Kidney capillary endothelial cell (primary cell): ENCODE data around the gene EXOSC10.

ENCODE experiments used
- DNase-seq: peaks from one replicate; pipeline ENCODE4 v3.0.0-alpha.2; 2018; ENCODE audit warnings: low spot score

Gene EXOSC10

DNA sequence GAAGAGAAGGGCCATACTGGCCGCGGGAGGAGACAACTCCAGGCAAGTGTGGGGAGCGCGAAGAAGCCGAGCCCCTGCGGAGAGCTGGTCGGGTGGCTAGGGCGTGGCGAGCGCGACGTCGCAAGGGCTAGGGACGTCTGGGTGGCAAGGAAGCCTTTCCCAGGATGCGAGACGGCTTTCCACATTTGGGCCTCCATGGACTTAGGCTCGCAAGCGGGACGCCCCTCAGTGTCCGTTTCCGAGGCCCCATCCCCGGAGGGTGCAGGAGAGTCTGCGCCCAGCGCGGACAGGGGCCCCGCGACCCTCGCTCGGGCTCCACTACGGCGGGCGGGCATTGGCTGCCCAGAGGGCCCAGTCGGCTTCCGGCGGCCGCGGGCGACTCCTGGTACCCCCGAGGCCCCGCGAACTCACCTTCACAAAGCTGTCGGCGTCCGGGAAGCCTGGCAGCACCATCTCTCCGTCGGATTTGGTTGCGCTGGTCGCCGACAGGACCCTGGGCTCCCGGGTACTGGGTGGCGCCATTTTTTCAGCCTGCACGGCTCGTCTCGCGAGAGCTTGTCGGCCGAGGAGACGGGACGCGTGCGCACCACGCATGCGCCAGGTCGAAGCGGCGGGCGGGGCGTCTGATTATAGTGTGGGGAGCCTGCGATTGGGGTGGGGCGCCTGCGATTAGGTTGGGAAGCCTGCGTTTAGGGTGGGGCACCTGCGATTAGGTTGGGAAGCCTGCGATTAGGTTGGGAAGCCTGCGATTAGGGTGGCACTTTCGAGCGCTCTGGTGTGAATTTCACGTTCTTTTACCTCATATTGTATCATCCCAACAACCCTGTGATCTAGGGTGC is at the start of gene EXOSC10:
EXOSC10 (minus strand) TSS at position 560 of the 839 bp plus-strand sequence; CDS start at position 522, 38 bp downstream.
- DNase-seq = peak; percentile 89

DNA sequence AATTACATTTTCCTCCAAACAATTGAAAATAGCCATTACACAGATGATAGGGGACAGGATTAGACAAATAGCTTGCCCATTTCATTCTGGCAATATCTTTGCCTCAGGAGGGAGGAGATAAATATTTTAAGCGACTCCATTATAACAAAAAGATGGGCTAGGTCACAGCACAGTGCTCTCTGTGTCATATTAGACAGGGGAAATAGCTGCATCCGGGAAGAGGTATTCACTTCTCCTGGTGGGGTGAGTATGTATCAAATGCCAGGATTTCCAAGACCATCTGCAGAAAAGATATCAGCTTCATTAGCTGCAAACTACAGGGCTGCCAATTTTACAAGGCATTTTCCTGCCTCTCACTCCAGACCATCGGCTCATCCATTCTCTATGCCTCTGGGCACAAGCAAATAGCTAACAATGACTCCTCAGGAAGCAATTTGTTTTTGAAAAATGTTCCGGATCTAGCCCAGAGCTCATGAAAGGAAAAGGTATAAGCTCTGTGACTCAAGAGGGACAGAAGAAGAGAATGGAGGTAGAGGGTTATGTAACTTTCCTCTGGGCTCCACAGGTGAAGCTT is 47.6 kb upstream of the EXOSC10 start:
- peak; percentile 26 for DNase-seq

DNA sequence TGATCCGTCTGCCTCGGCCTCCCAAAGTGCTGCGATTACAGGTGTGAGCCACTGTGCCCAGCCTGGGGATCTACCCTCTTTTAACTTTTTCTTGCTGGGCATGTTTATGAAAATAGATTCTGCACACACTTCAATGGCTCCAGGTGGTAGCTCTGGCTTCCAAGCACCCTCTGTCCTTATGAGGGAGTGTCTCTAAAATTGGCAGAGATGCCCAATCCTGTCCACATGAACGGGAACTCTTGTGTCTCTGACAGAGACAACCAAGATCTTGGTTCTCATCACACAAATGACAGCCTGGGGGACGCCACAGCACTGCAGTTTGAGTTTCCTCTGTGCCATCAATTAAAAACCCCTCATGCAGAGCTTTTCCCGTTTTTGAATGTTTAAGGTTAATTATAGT is 46.1 kb upstream of the EXOSC10 start:
- DNase-seq = no peak

GRCh38 chr1:11144570-11145256 is 45.0 kb upstream of the EXOSC10 start:
- DNase-seq = no peak

- no peak for DNase-seq
Measured at GRCh38 chr1:11143907-11144306, 44.2 kb upstream of the EXOSC10 start.

GRCh38 chr1:11143401-11143800 is 43.7 kb upstream of the EXOSC10 start:
- DNase-seq = no peak

- no peak for DNase-seq
Measured at GRCh38 chr1:11142618-11143391, 43.1 kb upstream of the EXOSC10 start.

- peak; percentile 26 for DNase-seq
Measured at GRCh38 chr1:11138952-11139351, 39.3 kb upstream of the EXOSC10 start.

DNA sequence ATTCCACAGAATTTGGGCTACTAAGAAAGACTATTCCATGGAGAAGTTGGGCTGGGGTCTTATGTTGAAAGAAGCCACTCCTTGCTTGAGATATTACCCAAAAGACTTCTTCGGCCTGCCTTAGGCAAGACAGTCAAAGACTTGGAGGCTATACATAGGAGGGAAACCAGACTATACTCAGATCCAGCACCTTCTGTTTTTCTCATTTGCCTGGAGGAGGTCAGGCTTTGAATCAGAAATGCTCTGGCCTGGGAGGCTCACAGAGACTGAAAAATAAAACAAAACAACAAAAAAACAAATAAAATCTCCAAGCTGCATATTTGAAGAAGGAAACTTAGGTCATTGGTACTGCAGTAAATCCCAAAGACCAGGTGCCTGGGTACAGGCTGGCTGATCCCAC is 38.4 kb upstream of the EXOSC10 start:
- DNase-seq = no peak

- DNase-seq = no peak
Measured at GRCh38 chr1:11134898-11135266, 35.2 kb upstream of the EXOSC10 start.

GRCh38 chr1:11134251-11134897 is 34.7 kb upstream of the EXOSC10 start:
- peak; percentile 26 for DNase-seq

GRCh38 chr1:11132563-11133293 is 33.1 kb upstream of the EXOSC10 start:
- DNase-seq = no peak

DNA sequence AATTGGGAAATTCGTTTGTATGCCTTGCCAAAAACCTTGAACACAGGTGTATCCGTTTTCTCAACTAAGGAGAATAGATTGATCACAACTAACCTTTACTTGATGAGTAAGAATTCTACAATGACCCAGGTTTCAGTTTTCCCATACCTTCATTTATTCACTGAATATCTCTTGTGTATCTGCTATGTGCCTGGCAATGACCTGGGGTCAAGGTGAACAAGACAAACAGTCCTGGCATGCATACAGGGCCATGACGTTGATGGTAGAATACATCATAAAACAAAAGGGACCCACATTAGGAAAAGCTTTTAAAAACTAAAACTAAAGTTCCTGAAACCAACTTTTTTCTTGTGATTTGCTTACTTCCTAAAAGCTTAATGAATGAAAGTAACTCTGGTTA is 32.1 kb upstream of the EXOSC10 start:
- DNase-seq = no peak

DNA sequence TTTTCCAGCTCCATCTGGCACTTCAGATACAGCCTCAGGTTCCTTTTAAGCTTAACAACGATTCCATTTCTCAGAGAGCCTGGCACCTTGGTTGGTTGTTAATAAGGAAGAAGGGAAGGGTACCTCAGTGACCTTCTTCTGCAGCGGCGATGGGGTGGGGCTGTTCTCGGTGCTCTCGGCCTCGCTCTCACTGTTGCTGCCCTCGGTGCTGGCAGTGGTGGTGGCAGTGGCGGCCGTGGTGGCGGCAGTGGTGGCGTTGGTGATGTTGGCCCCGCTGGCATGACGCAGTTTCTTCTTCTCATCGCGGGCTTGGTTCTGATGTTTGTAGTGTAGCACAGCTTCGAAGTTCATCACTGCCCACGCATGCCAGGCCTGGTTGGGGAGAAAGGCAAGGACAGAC is 30.7 kb upstream of the EXOSC10 start:
- no peak for DNase-seq

DNA sequence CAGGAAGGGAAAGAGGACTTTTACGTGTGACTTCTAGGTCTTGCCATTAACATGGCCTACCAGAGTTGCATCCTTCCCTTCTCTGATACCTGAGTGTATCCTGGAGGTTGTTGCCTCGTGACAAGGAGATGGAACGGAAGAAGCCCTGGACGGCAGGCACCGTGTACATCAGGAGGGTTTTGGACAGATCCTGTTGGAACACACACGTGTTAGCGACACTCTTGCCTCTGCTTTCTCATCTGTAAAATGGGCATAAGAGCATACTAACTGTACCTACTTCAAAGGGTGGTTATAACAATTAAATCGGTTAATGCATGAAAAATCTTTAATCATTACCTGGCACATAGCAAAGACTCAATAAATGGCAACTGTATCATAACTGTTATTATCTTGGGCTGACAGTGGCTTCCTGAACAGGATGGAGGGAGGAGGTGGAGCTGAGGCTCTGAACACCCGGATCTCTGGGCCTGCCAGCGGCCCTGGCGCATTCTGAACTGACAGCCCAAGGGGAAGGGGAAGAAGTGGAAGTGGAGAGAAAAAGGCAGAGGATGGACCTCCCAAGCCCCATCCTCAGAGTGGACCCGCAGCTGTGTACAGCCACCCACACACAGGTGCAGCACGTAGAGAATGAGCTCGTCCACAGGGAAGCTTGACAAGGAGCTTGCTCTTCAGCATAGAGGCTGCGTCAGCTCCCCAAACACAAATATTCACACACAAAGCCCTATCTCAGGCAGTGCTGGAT is 30.2 kb upstream of the EXOSC10 start:
- DNase-seq = no peak

DNA sequence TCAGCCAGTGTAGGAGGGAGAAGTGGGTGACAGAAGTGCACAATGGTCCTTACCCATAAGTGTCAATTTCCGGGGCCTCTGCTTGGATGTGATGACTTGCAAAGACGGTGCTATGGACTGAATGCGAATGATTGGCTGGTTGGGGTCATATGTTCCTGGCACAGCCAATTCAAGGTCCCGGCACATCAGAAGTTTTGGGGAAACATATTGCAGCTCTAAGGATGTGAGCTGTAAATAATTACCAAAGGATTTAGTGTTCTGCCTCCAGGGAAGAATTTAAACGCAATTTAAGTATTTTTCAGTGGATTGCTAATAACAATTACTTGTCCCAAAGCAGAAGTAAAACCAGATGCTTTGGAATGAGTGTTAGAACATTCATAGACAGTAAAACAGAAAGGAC is 26.9 kb upstream of the EXOSC10 start:
- no peak for DNase-seq

- DNase-seq = no peak
Measured at GRCh38 chr1:11125931-11126330, 26.3 kb upstream of the EXOSC10 start.

DNA sequence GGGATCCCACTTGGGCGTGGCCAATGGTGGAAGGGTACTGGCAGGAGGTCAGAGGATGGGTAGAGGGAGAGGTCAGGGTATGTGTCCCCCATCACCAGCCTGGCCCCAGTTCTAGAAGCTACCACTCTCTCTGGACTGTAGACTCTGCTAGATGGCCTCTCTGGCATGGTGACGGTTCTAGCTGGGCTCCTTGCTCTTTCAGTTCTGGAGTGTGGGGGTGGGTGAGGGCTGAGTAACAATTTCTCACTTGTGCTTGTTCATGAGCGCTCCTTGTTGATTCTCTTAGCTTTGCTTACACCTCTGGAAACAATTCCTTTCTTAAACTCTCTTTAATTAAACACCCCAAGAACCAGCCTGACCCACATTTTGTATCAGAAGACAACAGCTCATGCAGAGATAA is 25.3 kb upstream of the EXOSC10 start:
- no peak for DNase-seq

- DNase-seq = no peak
Measured at GRCh38 chr1:11116318-11116717, 16.6 kb upstream of the EXOSC10 start.

GRCh38 chr1:11114966-11115365 is 15.3 kb upstream of the EXOSC10 start:
- DNase-seq = no peak
